Measurements from ENCODE around the gene KDM6B. TPM values are rescaled to one million over a fixed set of nuclear protein-coding genes. Genes with fewer than 3 reads are reported as not detected.
A peak's percentile ranks its signal among the peaks of the same experiment; 100 is the strongest.

The KDM6B gene
- total and polyA plus RNA-seq, 4 experiments from 2014 or later, result 1.7 to 129 (median 119) TPM; not detected in 1

DNA sequence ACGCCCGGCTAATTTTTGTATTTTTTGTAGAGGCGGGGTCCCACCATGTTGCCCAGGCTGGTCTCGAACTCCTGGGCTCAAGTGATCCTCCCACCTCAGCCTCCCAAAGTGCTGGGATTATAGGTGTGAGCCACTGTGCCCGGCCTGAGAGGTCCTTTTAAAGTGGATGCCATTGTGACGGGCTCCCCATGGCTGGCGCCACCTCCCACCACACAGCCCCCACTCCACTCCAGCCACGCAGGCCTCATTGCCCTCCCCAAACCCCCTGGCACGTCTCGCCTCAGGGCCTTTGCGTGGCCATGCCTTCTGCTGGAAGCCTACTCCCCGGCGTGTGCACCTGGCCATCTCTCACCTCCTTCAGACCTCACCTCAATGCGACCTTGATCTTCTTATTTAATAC lies 11.9 kb upstream of the KDM6B start:
- DNase-seq, result no peak
- no peaks in the 10 kb centered on the region for H3K9me3 Mint-ChIP-seq
- ChIA-PET POLR2A (ENCODE audit: partially characterized antibody) (interaction anchor here (1.6 to 2.0 kb wide), 2 partner anchors 28 to 35 kb away, joined by 5 to 6 read pairs; partner anchors contain the start of gene NAA38), CTCF (ENCODE audit: partially characterized antibody) (interaction anchor here (0.6 to 1.9 kb wide), 5 partner anchors 20 to 168 kb away, joined by 4 to 10 read pairs (median 4); no protein-coding TSS in a partner anchor)
- no peak overlapping the region for H3K4me3 Mint-ChIP-seq
- Histone ChIP-seq H3K27ac (ENCODE audit: low read depth, low read length) (no peak overlapping the region), H3K4me3 (ENCODE audit: low read length in 2 of 2) (no peak overlapping the region), H3K9me3 (ENCODE audit: control insufficient read depth in 1 of 2, low read length in 2 of 2) (no peaks in the 10 kb centered on the region), H3K4me1 (ENCODE audit: insufficient read depth, low read length) (no peaks in the 10 kb centered on the region), H3K36me3 (ENCODE audit: insufficient read depth, low read length) (no peaks in the 10 kb centered on the region), H3K27me3 (ENCODE audit: insufficient read depth, low read length) (no peaks in the 10 kb centered on the region)
- no peaks in the 10 kb centered on the region for H3K27me3 Mint-ChIP-seq
- no peak overlapping the region for H3K27ac Mint-ChIP-seq
- intact Hi-C loops (cut with micrococcal nuclease), result loop anchor here (1.0 kb wide), 6 partner anchors 12 to 235 kb away; partner anchors contain the start of gene KDM6B
- peaks cover 0 to 3% (median 0%) of the 10 kb centered on the region in 4 donors for H3K4me1 Mint-ChIP-seq
- H3K36me3 Mint-ChIP-seq, result no peaks in the 10 kb centered on the region

DNA sequence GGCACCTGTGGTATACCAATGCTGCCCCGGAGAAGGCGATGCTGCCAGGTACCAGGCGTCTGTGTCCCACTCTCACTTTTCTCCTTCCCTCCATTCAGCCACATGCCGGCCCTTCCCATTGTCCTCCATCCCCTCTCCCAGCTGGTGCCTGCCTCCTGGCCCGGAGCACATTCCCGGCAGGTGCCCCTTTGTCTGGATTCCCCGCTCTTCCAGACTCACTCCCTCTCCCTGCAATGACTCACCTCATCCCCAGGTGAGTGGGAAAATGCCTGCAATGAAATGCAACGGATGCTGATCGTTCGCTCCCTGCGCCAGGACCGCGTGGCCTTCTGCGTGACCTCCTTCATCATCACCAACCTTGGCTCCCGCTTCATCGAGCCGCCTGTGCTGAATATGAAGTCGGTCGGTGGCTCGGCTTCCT lies 10.4 kb upstream of the KDM6B start:
- Histone ChIP-seq H3K36me3 (ENCODE audit: insufficient read depth, low read length) (no peaks in the 10 kb centered on the region), H3K27ac (ENCODE audit: low read depth, low read length) (no peak overlapping the region), H3K9me3 (ENCODE audit: control insufficient read depth in 1 of 2, low read length in 2 of 2) (no peaks in the 10 kb centered on the region), H3K4me1 (ENCODE audit: insufficient read depth, low read length) (no peaks in the 10 kb centered on the region), H3K27me3 (ENCODE audit: insufficient read depth, low read length) (no peaks in the 10 kb centered on the region), H3K4me3 (ENCODE audit: low read length in 2 of 2) (no peak overlapping the region)
- CTCF ChIA-PET (ENCODE audit: partially characterized antibody), result interaction anchor here (0.6 to 1.6 kb wide), 22 partner anchors 8 to 507 kb away, joined by 3 to 8 read pairs (median 4); no protein-coding TSS in a partner anchor
- intact Hi-C loops (cut with micrococcal nuclease), result no loop called here
- Mint-ChIP-seq H3K4me3 (no peak overlapping the region), H3K27ac (peak overlapping the region in 1 of 7 donors; percentile 23), H3K27me3 (no peaks in the 10 kb centered on the region), H3K36me3 (no peaks in the 10 kb centered on the region), H3K4me1 (peaks cover 0 to 3% (median 0%) of the 10 kb centered on the region in 4 donors), H3K9me3 (no peaks in the 10 kb centered on the region)
- DNase-seq, result no peak
- POLR2A ChIA-PET (ENCODE audit: partially characterized antibody), result interaction anchor here (1.0 to 1.6 kb wide), 2 partner anchors 11 to 34 kb away, joined by 3 to 6 read pairs; partner anchors contain the start of gene NAA38

DNA sequence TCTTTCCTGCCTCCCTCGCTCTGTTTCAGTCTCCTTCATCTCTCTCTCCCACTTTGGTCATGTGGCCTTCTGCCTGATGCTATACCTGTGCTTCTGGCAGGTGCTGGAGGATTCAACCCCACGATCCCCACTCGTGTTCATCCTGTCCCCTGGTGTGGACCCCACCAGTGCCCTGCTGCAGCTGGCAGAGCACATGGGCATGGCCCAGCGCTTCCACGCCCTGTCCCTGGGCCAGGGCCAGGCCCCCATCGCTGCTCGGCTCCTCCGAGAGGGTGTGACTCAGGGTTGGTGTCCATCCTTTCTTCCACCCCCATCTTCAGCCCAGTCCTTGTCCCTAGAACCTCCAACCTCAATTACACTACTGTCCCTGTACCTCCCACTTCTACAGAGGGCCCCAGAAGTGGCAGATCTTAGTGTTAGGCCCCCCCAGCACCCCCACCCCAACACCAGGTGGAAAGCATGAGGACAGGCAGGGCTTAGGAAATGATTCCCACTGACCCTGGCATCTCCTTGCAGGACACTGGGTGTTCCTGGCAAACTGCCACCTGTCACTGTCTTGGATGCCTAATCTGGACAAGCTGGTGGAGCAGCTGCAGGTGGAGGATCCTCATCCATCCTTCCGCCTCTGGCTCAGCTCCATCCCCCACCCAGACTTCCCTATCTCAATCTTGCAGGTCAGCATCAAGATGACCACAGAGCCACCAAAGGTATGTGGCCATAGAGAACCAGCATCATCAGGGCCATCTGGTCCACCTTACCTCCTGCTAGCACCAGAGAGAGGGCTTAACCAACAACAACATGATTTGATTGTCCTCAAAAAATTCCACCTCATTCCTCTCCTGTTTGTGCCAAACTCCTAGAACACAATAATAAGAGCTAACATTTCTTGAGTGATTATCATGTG lies 9.7 kb upstream of the KDM6B start:
- H3K27ac ChIP-seq (ENCODE audit: low read depth, low read length), result no peak overlapping the region
- CTCF ChIA-PET (ENCODE audit: partially characterized antibody), result interaction anchor here (0.9 to 4.0 kb wide), 13 partner anchors 9 to 234 kb away, joined by 3 to 19 read pairs (median 4); partner anchors contain the start of gene NAA38
- no peaks in the 10 kb centered on the region for H3K27me3 ChIP-seq (ENCODE audit: insufficient read depth, low read length)
- no peaks in the 10 kb centered on the region for H3K9me3 Mint-ChIP-seq
- no peaks in the 10 kb centered on the region for H3K9me3 ChIP-seq (ENCODE audit: control insufficient read depth in 1 of 2, low read length in 2 of 2)
- no peaks in the 10 kb centered on the region for H3K36me3 Mint-ChIP-seq
- no peaks in the 10 kb centered on the region for H3K4me1 ChIP-seq (ENCODE audit: insufficient read depth, low read length)
- H3K4me1 Mint-ChIP-seq, result peaks cover 0 to 3% (median 0%) of the 10 kb centered on the region in 4 donors
- intact Hi-C loops (cut with micrococcal nuclease), result no loop called here
- peaks cover 0 to 1% of the 10 kb centered on the region in 2 donors for H3K27me3 Mint-ChIP-seq
- POLR2A ChIA-PET (ENCODE audit: partially characterized antibody), result interaction anchor here (1.4 to 1.7 kb wide), 2 partner anchors 11 to 33 kb away, joined by 4 to 8 read pairs; partner anchors contain the start of genes CYB5D1, KDM6B and NAA38
- no peak overlapping the region for H3K4me3 ChIP-seq (ENCODE audit: low read length in 2 of 2)
- no peak overlapping the region for H3K4me3 Mint-ChIP-seq
- DNase-seq, result no peak
- H3K27ac Mint-ChIP-seq, result no peak overlapping the region
- no peaks in the 10 kb centered on the region for H3K36me3 ChIP-seq (ENCODE audit: insufficient read depth, low read length)

DNA sequence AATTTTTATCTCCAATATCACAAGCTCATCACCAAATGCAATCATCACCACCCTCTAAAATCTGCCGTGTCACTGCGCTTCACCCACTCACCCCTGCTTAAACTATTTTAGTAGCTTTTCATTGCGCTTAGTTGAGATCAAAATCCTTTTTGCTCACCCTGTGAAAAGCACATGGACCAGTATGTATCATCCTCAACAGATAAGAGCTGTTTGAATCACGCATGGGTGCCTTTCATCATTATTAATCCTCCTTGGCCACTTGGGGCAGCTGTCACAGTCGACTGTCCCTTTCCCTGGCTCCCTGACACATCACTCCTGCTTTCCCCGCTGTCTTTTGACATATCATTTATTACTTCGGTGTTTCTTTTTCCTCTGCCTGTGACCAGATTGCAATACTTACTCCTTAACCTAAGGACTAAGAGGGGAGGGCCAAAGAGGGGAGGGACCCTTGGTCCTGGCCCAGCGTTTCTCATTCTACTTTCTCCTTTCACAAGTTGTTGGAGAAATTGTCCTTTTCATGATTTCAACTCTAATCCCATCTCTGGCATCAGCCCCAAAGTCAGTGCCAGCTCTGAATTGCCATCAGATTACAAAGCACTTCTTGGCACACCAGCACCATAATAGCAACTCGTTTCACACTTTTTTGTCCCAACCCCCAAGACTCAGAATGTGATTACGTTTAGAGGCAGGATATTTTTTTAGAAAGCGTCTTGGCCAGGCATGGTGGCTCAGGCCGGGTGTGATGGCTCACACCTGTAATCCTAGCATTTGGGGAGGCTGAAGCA lies 8.6 kb upstream of the KDM6B start:
- Histone ChIP-seq H3K27ac (ENCODE audit: low read depth, low read length) (no peak overlapping the region), H3K27me3 (ENCODE audit: insufficient read depth, low read length) (no peaks in the 10 kb centered on the region), H3K36me3 (ENCODE audit: insufficient read depth, low read length) (no peaks in the 10 kb centered on the region), H3K9me3 (ENCODE audit: control insufficient read depth in 1 of 2, low read length in 2 of 2) (no peaks in the 10 kb centered on the region), H3K4me3 (ENCODE audit: low read length in 2 of 2) (no peak overlapping the region), H3K4me1 (ENCODE audit: insufficient read depth, low read length) (no peaks in the 10 kb centered on the region)
- ChIA-PET POLR2A (ENCODE audit: partially characterized antibody) (interaction anchor here (0.7 to 1.7 kb wide), 3 partner anchors 9 to 32 kb away, joined by 4 to 8 read pairs (median 4); partner anchors contain the start of genes CYB5D1, KDM6B and NAA38), CTCF (ENCODE audit: partially characterized antibody) (interaction anchor here (0.9 to 4.0 kb wide), 12 partner anchors 8 to 232 kb away, joined by 3 to 19 read pairs (median 4); partner anchors contain the start of genes NAA38 and TP53)
- no peaks in the 10 kb centered on the region for H3K36me3 Mint-ChIP-seq
- intact Hi-C loops (cut with micrococcal nuclease), result no loop called here
- H3K4me1 Mint-ChIP-seq, result peaks cover 0 to 3% (median 0%) of the 10 kb centered on the region in 4 donors
- no peaks in the 10 kb centered on the region for H3K9me3 Mint-ChIP-seq
- DNase-seq, result no peak
- H3K27me3 Mint-ChIP-seq, result peaks cover 0 to 1% of the 10 kb centered on the region in 2 donors
- H3K4me3 Mint-ChIP-seq, result no peak overlapping the region
- no peak overlapping the region for H3K27ac Mint-ChIP-seq

DNA sequence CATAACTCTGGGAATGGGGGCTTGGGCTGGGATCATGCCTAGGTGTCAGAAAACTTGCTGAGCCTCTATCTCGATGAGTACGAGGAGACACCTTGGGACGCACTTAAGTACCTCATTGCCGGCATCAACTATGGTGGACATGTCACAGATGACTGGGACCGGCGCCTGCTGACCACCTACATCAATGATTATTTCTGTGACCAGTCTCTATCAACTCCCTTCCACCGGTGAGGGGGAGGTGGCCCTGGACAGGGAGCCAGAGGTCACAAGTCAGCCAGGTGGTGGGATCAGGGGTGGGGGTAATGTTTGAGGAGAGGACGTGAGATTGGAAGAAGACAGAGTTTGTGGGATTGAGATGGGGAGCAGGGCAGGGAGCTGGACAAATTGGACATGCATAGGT lies 3.4 kb upstream of the KDM6B start:
- H3K9me3 ChIP-seq (ENCODE audit: control insufficient read depth in 1 of 2, low read length in 2 of 2), result no peaks in the 10 kb centered on the region
- Mint-ChIP-seq H3K4me1 (peaks cover 6 to 22% (median 7%) of the 10 kb centered on the region in 4 donors), H3K4me3 (no peak overlapping the region), H3K27me3 (peaks cover 0 to 11% of the 10 kb centered on the region in 2 donors), H3K36me3 (peaks cover 0 to 17% of the 10 kb centered on the region in 2 donors), H3K27ac (peak overlapping the region in 1 of 7 donors; percentile 9), H3K9me3 (peaks cover 0 to 3% (median 0%) of the 10 kb centered on the region in 8 donors)
- no peaks in the 10 kb centered on the region for H3K36me3 ChIP-seq (ENCODE audit: insufficient read depth, low read length)
- no peak overlapping the region for H3K27ac ChIP-seq (ENCODE audit: low read depth, low read length)
- H3K27me3 ChIP-seq (ENCODE audit: insufficient read depth, low read length), result no peaks in the 10 kb centered on the region
- POLR2A ChIA-PET (ENCODE audit: partially characterized antibody), result interaction anchor here (9.0 kb wide), 1 partner anchor 17 kb away, joined by 238 read pairs; no protein-coding TSS in a partner anchor
- intact Hi-C loops (cut with micrococcal nuclease), result no loop called here
- no peak overlapping the region for H3K4me3 ChIP-seq (ENCODE audit: low read length in 2 of 2)
- peaks cover 6% of the 10 kb centered on the region for H3K4me1 ChIP-seq (ENCODE audit: insufficient read depth, low read length)
- CTCF ChIA-PET (ENCODE audit: partially characterized antibody), result interaction anchor here (0.8 to 0.9 kb wide), 2 partner anchors 10 to 27 kb away, joined by 3 read pairs; partner anchors contain the start of gene NAA38
- no peak for DNase-seq

- peaks cover 11% of the 10 kb centered on the region for H3K4me1 ChIP-seq (ENCODE audit: insufficient read depth, low read length)
- POLR2A ChIA-PET (ENCODE audit: partially characterized antibody), result interaction anchor here (9.0 kb wide), 1 partner anchor 16 kb away, joined by 238 read pairs; no protein-coding TSS in a partner anchor
- H3K27ac ChIP-seq (ENCODE audit: low read depth, low read length), result no peak overlapping the region
- peaks cover 0 to 17% of the 10 kb centered on the region in 2 donors for H3K36me3 Mint-ChIP-seq
- H3K27me3 ChIP-seq (ENCODE audit: insufficient read depth, low read length), result no peaks in the 10 kb centered on the region
- intact Hi-C loops (cut with micrococcal nuclease), result no loop called here
- peaks cover 0 to 11% of the 10 kb centered on the region in 2 donors for H3K27me3 Mint-ChIP-seq
- no peaks in the 10 kb centered on the region for H3K36me3 ChIP-seq (ENCODE audit: insufficient read depth, low read length)
- CTCF ChIA-PET (ENCODE audit: partially characterized antibody), result interaction anchor here (0.8 to 4.9 kb wide), 4 partner anchors 8 to 159 kb away, joined by 3 to 19 read pairs (median 4); partner anchors contain the start of gene NAA38
- peaks cover 0 to 3% (median 0%) of the 10 kb centered on the region in 8 donors for H3K9me3 Mint-ChIP-seq
- no peak overlapping the region for H3K4me3 Mint-ChIP-seq
- no peak overlapping the region for H3K4me3 ChIP-seq (ENCODE audit: low read length in 2 of 2)
- H3K4me1 Mint-ChIP-seq, result peaks cover 8 to 27% (median 10%) of the 10 kb centered on the region in 4 donors
- DNase-seq, result no peak
- peak overlapping the region in 1 of 7 donors; percentile 9 for H3K27ac Mint-ChIP-seq
- H3K9me3 ChIP-seq (ENCODE audit: control insufficient read depth in 1 of 2, low read length in 2 of 2), result no peaks in the 10 kb centered on the region
Measured at GRCh38 chr17:7831233-7831632, 2.8 kb upstream of the KDM6B start.

Measured in CD4-positive, alpha-beta memory T cell (primary cell).